Stimulated activated CD4-positive, alpha-beta T cell treated with anti-CD3 and anti-CD28 coated beads, Interleukin-15, amount 100 ng/mL, for 48 hours (primary cell): Measurements from ENCODE around the gene DDIT3.

Source experiments
- DNase-seq, 2 donors: peaks; one replicate each; pipeline ENCODE4 v3.0.0-alpha.2; 2020; ENCODE audit warnings: low read depth in 2 of 2

Gene DDIT3

DNA sequence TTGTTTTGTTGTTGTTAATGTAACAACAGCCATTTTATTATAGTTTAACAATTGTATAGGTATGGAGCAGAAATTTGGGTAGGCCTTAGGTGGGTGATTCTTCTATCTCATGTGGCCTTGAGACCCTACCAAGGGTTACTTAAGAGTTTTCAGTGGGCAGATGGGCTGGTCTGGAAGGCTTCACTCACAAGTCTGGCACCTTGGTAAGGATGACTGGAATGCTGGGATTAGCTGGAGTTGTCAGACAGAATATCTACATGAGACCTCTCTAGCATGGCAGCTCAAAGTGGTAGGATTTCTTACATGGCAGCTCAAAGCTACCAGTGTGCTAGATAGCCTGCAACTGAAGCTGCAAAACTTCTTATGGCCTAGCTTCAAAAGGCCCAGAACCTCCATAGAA, 34.6 kb downstream of the DDIT3 start:
- DNase-seq: no peak

DNA sequence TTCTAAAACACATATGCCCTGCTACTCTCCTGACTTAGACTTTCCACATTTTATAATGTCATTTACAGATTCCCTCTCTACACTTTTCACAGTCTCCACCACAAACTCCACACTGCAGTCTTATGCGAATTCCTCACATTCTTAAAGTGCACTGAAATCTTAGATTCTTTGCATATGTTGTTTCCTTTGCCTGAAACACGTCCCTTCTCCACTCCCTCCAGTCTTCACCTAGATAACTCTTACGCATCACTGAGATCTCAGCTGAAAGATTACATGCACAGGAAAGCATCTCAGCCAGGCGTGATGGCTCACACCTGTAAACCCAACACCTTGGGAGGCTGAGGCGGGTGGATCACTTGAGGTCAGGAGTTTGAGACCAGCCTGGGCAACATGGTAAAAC, 36.8 kb downstream of the DDIT3 start:
- no peak for DNase-seq

DNA sequence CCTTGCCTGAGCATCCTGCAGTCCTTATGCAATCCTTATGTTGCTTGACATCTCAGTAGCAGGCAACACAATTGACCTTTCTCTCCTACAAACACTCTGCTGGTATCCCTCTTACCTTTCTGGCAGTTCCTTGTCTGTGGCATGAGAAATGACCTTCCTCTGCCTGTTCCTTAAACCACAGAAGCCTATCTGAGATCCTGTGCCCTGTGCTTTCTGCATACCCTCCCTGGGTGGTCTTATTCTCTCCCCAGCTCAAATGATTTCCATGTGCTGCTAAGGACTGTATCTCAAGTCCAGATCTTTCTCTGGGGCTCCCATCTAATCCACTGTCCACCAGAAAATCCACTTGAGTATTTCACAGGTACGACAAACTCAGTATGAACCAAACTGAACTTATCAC, 38.6 kb downstream of the DDIT3 start:
- no peak for DNase-seq

DNA sequence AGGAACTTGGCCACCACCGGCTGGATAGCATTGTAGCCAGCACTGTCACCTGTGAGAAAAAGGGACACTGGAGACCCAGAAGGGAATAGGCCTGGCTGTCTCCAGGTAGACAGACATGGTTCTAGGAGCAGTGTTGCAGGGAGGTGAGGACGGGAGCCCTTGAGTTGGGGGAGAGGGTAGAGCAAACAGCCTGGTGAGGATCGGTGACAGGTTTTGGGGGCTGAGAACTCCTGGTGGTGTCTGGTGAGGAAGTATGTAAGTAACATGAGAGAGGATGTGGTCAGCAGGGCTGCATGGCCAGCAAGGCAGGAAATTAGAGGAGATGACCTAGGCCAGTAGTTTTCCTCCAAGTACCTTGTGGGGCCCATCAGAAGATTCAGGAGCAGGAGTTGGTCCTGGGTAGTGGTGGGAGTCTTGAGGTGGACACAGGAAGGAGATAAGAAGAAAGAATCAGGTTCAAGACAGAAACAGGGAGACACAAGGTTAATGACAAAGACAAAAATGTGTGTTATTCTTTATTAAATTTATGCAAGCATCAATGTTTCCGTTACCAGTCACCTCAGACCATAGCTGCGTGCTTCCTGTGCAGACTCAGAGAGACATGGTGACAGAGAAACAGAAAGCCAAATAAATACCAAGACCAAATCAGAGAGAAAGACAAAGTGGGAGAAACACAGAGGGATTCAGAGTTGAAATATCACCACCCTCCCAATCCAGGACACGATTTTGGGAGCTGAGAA, 40.8 kb downstream of the DDIT3 start, which contains the start of gene ARHGAP9:
ARHGAP9 (minus strand) TSS at position 491 of the 740 bp plus-strand sequence; CDS start at position 31, 460 bp downstream.
- DNase-seq: no peak

DNA sequence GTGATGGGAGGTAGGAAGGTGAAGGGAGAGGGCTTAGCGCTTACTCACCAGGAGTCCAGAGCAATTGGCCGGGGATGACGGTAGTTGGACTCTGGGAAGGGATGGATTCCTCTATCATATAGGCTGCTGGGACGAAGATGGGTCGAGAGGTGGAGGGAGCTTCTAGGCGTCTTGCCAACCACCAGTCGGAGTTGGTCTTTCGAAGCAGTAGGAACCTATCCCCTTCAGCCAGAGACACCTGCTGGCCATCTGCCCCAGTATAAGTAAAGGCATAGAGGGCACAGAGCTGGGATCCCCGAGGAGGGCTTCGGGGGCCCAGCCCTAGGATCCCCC, 41.3 kb downstream of the DDIT3 start:
- DNase-seq: no peak

DNA sequence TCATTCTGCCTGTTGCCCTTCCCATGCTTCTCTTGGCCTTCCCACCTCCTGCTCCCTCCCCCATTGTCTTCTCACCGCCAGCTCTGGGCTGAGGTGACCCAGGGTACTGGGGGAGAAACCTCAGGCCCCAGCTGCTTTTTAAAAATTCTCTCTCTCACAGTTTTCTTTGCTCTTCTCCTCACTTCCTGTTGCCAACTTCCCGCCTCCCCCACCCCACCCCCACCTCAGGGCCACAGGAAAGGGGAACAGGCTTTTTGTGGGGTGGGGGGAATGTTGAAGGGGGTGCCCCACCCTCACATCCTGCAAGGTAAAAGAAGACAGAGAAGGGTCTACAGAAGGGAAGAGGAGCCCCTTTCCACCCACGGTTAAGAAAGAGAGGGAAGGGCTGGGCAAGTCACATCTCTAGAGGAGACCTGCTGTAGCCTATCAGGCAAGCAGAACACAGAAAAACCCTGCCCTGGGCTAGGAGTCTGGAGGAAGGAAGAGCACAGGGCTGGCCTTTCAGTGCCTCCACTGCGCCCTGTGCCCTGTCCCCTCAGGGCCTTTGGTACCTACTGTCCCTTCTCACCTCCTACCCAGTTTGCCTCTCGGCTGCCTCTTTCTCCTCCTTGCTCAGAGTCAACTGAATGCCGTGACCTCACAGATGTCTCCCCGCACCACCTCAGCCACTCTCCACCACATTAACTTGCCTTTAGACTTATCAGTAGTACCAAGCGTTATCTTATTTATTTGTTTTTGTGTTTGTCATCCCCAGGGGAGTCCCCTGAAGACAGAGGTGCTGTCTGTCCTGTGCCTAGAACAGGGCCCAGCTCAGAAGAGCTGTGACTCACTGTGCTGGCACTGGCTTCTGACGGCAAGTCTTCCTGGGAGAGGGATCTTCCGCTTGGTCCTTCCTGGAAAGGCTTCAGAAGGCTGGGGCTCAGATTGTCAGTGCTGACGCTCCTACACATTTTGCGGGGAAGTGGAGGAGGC, 42.3 kb downstream of the DDIT3 start:
- no peak for DNase-seq

DNA sequence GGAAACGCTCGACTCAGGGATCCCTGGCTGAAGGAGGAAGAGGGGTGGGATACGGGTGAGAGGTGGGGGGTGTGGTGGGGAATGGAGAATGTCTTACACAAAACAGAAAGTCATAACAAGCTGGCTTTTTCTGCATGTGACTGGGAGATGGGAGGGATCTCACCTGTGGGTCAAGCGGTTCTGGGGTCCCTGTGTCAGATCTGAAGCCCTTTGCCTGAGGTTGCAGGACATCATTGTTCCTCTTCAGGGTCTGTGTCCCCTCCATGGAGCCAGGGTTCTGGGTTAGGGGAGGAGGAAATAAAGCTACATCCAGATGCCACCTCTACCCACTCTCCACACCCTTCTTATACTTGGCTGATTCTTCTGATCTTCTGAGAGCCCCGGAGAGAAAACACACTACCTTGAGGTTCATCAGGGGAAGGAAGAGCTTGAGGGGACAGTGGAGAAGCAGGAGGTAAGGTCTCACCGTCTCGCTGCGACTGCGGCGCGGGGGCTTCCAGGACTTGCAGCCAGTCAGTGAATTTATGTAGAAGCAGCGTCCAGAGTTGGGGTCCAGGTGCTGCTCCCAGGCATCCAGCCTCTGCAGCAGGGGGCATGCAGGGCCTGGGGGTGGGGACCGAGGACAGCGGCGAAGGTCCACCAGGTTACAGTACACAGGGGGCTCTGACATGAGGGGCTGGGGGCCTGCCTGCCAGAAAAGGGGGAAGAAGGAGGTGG, 43.2 kb downstream of the DDIT3 start:
- no peak for DNase-seq

DNA sequence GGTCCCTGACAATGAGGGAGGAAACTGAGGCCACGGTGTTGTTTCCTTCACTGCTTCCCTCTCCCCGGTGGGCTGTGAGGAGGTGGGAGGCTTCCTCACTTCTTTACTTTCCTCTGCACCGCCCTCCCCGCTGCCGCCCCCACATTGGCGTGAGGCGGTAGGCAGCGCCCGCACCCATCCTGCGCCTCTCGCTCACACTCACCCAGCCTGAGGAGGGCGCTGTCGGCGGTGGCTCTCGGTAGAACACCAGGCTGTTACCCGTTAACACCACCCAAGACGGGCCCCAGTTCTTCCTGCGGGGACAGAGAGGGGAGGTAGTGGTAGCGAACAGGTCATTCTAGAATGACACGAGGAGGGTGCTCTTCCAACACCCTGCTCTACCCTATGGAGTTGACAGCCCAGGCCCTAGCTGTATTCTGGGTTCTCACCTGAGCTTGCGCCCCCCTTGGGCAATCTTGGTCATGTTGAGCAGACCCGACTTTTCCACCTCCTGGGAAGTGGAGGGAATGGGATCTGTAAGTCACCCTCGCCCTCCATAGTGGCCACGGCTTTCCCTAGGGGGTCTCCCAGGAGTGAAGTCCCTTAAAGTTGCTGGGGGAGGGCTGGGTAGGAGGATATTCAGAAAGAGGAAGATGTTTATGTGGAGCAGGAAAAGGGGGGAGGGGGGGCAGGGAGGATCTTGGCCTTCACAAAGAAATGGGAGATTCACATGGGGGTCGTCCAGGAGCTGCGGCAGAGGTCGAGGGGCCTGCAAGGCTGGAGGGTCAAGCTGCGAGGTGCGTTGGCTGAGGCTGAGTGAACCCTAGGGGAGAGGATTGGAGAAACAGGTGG, 43.9 kb downstream of the DDIT3 start:
- DNase-seq: peak; percentile 80 to 88

DNA sequence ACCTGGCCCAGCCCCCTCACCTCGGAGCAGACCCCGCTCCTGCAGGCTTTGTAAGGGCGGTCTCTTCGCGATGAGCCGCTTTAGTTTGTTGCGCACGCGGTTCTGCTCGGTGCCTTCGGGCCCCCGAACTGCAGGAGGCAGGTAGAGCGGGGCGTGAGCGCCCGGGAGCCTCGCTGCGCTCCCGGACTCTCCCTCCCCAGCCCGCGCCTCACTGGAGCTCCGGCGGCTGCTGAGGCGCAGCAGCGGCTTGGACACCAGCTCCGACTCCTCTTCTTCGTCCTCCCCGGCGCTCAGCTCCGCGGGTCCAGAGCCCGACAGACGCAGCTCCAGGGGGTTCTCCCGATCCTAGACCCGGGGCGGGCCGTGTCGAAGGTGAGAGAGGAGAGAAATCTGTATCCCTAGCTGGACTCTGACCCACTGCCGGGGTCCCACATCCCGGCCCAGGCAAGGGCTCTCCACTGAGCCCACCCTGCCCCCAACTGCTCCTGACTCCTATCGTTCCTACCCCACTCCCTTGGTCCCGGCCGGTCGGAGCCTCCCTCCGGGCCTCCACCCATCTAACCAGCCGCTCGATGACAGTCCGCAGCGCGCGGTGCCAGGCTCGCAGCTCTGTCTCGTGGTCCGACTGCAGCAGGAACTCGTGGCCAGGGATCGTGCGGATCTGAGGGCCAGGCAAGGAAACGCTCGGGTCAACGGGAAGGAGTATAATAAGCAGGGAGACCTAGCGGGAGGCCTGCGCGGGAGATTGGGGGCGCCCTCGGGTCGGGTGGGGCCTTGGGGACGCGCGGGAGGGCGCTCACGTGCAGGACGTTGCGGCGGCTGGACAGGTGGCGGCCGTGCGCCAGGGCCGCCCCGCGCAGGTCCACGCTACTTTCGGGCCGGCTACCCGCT, 44.8 kb downstream of the DDIT3 start:
- DNase-seq: no peak

DNA sequence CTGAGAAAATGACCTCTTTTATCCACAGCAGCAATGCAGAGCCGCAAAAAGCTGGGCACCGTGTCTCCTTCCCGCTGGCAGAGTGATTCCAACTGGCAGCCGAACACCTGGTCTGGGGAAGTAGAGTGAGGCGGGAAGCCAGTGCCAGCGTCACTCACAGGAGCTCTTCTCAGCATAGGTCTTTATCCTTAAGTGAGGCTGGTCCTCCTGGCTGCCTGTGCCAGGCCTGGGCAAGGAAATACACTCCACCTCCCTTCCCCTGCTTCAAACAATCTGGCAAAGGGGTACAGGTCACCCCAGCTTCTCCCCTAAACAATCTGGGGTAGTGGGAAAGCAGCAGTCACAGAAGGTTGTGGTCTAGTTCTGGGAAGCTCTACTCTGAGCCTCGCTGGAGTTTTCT, 45.5 kb downstream of the DDIT3 start:
- DNase-seq: no peak

DNA sequence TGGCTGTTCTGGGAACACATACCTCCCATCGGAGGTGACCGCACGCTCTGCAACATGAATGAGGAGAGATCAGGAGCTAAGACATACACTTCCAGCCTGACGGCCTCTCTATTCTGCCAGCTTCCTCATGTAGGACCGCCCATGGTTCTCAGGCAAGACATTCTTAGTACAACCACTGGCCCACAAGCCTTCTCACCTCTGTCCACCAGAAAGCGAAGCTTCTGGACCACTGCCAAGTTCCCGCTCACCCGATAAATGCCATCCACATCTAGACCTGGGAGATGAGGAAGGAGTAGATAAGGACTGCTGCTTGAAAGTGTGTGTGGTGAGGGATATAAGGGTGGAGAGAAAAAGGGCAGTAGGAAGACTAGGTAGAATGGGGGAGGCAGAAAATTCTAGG, 45.9 kb downstream of the DDIT3 start:
- no peak for DNase-seq

DNA sequence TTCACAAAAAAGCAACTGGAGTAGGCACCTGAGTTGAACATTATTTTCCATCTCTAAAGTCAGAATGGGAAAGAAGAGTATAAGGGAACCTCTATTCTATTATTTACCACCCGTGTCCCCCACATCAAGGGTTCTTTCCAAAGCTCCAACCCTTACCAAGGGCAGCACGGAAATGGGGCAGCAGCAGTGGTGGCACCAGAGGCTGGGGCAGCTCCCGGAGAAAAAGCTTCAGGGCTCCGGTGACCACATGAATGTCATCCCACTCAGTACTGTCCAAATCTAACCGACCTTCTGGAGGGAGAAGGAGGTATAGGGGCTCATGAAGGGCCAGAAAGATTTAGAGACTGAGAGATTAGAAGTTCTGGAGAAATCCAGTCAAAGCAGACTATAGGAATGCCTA, 46.4 kb downstream of the DDIT3 start:
- DNase-seq: no peak

DNA sequence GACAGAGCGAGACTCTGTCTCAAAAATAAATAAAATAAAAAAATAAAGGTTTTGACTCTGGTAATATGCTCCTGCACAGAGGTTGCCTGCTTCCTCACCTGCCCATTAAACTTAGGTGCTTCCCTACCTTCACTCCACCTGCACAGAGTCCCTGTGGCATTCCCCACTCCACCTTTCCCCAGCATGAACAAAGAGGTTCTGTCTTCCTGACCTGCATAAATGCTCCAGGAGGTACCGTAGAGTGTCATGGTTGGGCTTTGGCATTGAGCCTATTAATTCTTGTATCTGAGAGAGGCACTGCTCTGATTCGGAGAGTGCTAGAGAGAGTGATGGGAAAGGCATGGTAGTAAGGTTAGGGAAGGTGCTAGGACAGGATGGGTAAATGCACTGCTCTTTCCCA, 46.9 kb downstream of the DDIT3 start:
- DNase-seq: no peak

DNA sequence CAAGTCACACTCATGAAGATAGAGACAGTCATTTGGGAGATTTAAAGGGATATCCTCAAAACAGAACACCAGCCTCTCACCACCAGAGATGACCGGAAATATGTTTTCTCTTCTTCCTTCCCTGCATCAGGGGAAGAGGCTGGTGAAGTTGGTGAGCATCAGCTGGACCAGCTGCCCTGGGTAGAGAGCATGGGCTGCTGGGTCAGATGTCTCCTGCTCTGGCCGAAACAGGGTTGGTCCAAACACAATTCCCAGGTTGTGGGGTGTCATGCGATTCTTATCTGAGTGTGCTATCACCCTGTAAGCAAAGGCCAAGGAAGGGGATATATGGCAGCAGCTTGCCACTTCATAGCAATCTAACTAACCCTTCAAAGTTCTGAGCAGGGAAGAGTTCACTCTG, 47.9 kb downstream of the DDIT3 start:
- no peak for DNase-seq

DNA sequence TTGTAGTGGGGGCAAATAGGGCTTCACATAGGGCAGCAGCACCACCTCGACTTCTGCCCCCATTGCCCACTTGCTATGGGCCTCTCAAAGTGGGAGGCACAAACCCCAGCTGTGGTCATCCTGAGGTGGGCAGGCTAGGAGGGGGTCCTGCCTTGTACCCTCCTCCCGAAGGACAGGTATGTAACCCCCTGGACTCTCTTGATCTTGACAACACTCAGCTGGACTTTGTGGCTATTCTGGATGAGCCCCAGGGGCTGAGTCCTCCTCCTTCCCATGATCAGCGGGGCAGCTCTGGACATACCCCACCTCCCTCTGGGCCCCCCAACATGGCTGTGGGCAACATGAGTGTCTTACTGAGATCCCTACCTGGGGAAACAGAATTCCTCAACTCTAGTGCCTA, 48.7 kb downstream of the DDIT3 start:
- no peak for DNase-seq

DNA sequence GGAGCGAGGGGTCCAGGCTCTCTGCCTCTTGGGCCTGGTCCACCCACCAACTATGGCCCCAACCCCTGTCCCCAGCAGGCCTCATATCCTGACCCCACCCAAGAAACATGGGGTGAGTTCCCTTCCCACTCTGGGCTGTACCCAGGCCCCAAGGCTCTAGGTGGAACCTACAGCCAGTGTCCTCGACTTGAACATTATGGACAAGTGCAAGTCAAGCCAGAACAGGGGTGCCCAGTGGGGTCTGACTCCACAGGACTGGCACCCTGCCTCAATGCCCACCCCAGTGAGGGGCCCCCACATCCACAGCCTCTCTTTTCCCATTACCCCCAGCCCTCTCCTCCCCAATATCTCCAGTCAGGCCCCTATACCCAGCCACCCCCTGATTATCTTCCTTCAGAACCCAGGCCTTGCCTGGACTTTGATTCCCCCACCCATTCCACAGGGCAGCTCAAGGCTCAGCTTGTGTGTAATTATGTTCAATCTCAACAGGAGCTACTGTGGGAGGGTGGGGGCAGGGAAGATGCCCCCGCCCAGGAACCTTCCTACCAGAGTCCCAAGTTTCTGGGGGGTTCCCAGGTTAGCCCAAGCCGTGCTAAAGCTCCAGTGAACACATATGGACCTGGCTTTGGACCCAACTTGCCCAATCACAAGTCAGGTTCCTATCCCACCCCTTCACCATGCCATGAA, 49.2 kb downstream of the DDIT3 start:
- no peak for DNase-seq

DNA sequence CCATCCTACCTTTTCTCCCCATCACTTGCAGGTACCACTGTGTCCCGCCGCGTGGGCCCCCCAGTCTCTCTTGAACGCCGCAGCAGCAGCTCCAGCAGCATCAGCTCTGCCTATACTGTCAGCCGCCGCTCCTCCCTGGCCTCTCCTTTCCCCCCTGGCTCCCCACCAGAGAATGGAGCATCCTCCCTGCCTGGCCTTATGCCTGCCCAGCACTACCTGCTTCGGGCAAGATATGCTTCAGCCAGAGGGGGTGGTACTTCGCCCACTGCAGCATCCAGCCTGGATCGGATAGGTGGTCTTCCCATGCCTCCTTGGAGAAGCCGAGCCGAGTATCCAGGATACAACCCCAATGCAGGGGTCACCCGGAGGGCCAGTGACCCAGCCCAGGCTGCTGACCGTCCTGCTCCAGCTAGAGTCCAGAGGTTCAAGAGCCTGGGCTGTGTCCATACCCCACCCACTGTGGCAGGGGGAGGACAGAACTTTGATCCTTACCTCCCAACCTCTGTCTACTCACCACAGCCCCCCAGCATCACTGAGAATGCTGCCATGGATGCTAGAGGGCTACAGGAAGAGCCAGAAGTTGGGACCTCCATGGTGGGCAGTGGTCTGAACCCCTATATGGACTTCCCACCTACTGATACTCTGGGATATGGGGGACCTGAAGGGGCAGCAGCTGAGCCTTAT, 49.9 kb downstream of the DDIT3 start:
- no peak for DNase-seq

DNA sequence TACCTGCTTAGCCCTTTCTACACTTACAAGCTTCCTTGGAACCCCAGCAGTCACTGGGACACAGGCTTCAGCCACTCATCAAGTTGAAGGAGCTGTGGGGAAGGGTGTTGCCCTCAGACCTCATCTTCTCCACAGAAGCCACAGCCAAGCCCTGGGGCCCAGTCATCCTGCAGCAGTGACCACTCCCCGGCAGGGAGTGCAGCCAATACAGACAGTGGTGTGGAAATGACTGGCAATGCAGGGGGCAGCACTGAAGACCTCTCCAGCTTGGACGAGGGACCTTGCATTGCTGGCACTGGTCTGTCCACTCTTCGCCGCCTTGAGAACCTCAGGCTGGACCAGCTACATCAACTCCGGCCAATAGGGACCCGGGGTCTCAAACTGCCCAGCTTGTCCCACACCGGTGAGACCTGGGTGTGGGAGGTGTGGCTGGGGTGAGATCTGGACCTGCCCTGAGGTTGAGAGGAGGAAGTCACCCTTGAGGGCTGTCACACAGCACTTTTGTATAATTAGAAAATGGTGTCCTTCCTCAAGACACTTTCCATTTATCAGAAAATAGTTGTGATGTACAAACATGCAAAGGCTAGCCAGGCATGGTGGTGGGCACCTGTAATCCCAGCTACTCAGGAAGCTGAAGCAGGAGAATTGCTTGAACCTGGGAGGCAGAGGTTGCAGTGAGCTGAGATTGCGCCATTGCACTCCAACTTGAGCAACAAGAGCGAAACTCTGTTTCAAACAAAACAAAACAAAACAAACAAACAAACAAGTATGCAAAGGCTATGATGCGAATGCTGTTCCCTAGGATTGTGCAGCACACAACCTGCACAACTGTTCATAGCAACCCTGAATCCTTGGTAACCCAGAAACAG, 50.8 kb downstream of the DDIT3 start:
- no peak for DNase-seq
